K562 (cell line): Measurements from ENCODE around the gene ARHGAP4. TPM values are rescaled to one million over a fixed set of nuclear protein-coding genes. Genes with fewer than 3 reads are reported as not detected.

Experiments
- ATAC-seq: fragments of 200-7000 bp; cut with Tn5 transposase; 3 replicates; pipeline ENCODE4 v1.9.1; 2020; ENCODE audit warnings: moderate library complexity
- BruUV-seq: library from RNA; stranded (reverse); fragments of 400-500 nt; replicated peaks from 2 replicates; lab custom pipeline; 2021; lab: Mats Ljungman, UMichigan
- CTCF ChIA-PET: fragments of 300-600 bp; formaldehyde crosslinking; extraction: SDS; loops from one replicate; lab custom pipeline; 2021; ENCODE audit warnings: low intra/inter-chr PET ratio; lab: Yijun Ruan, JAX
- POLR2A ChIA-PET: fragments of 300-600, 350-650 bp; sonication (Branson Sonifier 250); formaldehyde crosslinking; extraction: SDS; loops from one replicate; lab custom pipeline; 2021; ENCODE audit warnings: antibody characterized with exemption, inconsistent platforms; lab: Yijun Ruan, JAX
- DNase-seq, 4 experiments: peaks; one replicate each; pipeline versions ENCODE4 v3.0.0 to v3.0.0-alpha.2; 2011 to 2018; ENCODE audit warnings: low spot score in 3 of 4, mixed read lengths in 3 of 4; ENCODE audit errors: extremely low read depth in 1 of 4
- FAIRE-seq: peaks from 2 replicates; lab custom pipeline; 2011; peaks lifted over from hg19 to GRCh38; lab: Jason Lieb, UNC
- H2AFZ ChIP-seq: 2 replicates; pipeline ENCODE4 v1.6.0; 2011; ENCODE audit warnings: low read depth, low read length, control low read depth, inconsistent platforms
- H3K27ac ChIP-seq: fragments of 200-600 bp; 3 replicates; pipeline ENCODE4 v1.8.0; 2011; ENCODE audit warnings: low read depth, mild to moderate bottlenecking, control low read depth, inconsistent platforms, low read length, moderate library complexity, mixed read lengths; ENCODE audit errors: extremely low read depth
- H3K27me3 ChIP-seq, 2 experiments: fragments of 300-600 bp in 1 of 2; 2 replicates in 1 of 2; 3 replicates in 1 of 2; pipeline versions ENCODE4 v1.6.0 to v1.8.0; 2011; ENCODE audit warnings: inconsistent platforms in 2 of 2, low read length in 2 of 2, mild to moderate bottlenecking in 1 of 2, mixed read lengths in 1 of 2, moderate library complexity in 1 of 2; ENCODE audit not compliant: control insufficient read depth in 2 of 2, insufficient read depth in 2 of 2
- H3K36me3 ChIP-seq: fragments of 300-600 bp; 3 replicates; pipeline ENCODE4 v1.8.0; 2011; ENCODE audit warnings: mild to moderate bottlenecking, low read length, inconsistent platforms; ENCODE audit not compliant: control insufficient read depth, insufficient read depth
- H3K4me1 ChIP-seq, 2 experiments: fragments of 200-600 bp in 1 of 2; replicated peaks in 1 of 2; 2 replicates in 1 of 2; 3 replicates in 1 of 2; pipeline versions ENCODE4 v1.5.1 to v1.8.0; 2011; ENCODE audit warnings: inconsistent platforms in 2 of 2, low read length in 2 of 2, mild to moderate bottlenecking in 1 of 2, mixed read lengths in 1 of 2, moderate library complexity in 1 of 2; ENCODE audit not compliant: control insufficient read depth in 2 of 2, insufficient read depth in 2 of 2
- H3K4me2 ChIP-seq: 2 replicates; pipeline ENCODE4 v1.6.1; 2011; ENCODE audit warnings: low read length, control low read depth, inconsistent platforms, mixed read lengths; ENCODE audit not compliant: insufficient read depth
- H3K4me3 ChIP-seq: fragments of 200-600 bp; sonication (generic), shearing (Covaris generic); 2 replicates; pipeline ENCODE4 v1.5.1; 2016; ENCODE audit warnings: control low read depth, inconsistent platforms
- H3K79me2 ChIP-seq: fragments of 200-600 bp; 3 replicates; pipeline ENCODE4 v1.8.0; 2011; ENCODE audit warnings: low read length, inconsistent platforms; ENCODE audit not compliant: control insufficient read depth, insufficient read depth
- H3K9ac ChIP-seq, 2 experiments: 2 replicates each; pipeline versions ENCODE4 v1.6.0 to v1.6.1; 2011; ENCODE audit warnings: low read depth in 2 of 2, low read length in 2 of 2, control low read depth in 1 of 2, inconsistent platforms in 1 of 2, mild to moderate bottlenecking in 1 of 2, mixed read lengths in 1 of 2; ENCODE audit not compliant: insufficient read depth in 1 of 2
- H3K9me1 ChIP-seq: one replicate; pipeline ENCODE4 v1.6.0; 2011; ENCODE audit warnings: inconsistent platforms, mild to moderate bottlenecking, low read length, moderate library complexity; ENCODE audit not compliant: control insufficient read depth, insufficient read depth
- H3K9me3 ChIP-seq: replicated peaks from 2 replicates; pipeline ENCODE4 v1.5.1; 2011; ENCODE audit warnings: low read depth, low read length, inconsistent platforms; ENCODE audit not compliant: control insufficient read depth, insufficient read depth
- H4K20me1 ChIP-seq: replicated peaks from 2 replicates; pipeline ENCODE4 v1.6.1; 2011; ENCODE audit warnings: low read length, inconsistent platforms, mixed read lengths; ENCODE audit not compliant: control insufficient read depth, insufficient read depth
- E2F8 ChIP-seq: fragments of 450-650 bp; IDR thresholded peaks from 2 replicates; pipeline ENCODE4 v1.7.1; 2018; ENCODE audit warnings: mild to moderate bottlenecking, low read depth; ENCODE audit not compliant: partially characterized antibody
- HDAC6 ChIP-seq: IDR thresholded peaks from 2 replicates; pipeline ENCODE4 v1.6.1; 2012; ENCODE audit warnings: low read depth, mild to moderate bottlenecking, control low read depth, inconsistent platforms, low read length, moderate library complexity
- HDAC8 ChIP-seq: fragments of 450-650 bp; IDR thresholded peaks from 2 replicates; pipeline ENCODE4 v1.6.1; 2016; ENCODE audit warnings: mild to moderate bottlenecking, missing genetic modification characterization, moderate library complexity, missing compliant biosample characterization
- HNRNPL ChIP-seq: fragments of 200-400 bp; formaldehyde crosslinking; IDR thresholded peaks from 2 replicates; pipeline ENCODE4 v1.6.1; 2017; ENCODE audit warnings: low read depth, mild to moderate bottlenecking, low read length
- KLF10 ChIP-seq: fragments of 250-450 bp; sonication (Bioruptor Pico); IDR thresholded peaks from 2 replicates; pipeline ENCODE4 v1.6.1; 2021; ENCODE audit warnings: matching md5 sums
- POLR2A ChIP-seq: fragments of 450-650 bp; conservative IDR thresholded peaks from 2 replicates; pipeline ENCODE4 v1.6.1; 2016
- POLR2G ChIP-seq: fragments of 200-400 bp; formaldehyde crosslinking; IDR thresholded peaks from 2 replicates; pipeline ENCODE4 v1.6.1; 2017; ENCODE audit warnings: low read depth, mild to moderate bottlenecking, antibody characterized with exemption, low read length, moderate library complexity
- RBM22 ChIP-seq: fragments of 200-400 bp; formaldehyde crosslinking; IDR thresholded peaks from 2 replicates; pipeline ENCODE4 v1.6.1; 2018; ENCODE audit warnings: low read length, low read depth; ENCODE audit not compliant: poor library complexity, severe bottlenecking
- ZNF121 ChIP-seq: sonication (generic); formaldehyde crosslinking; conservative IDR thresholded peaks from 2 replicates; pipeline ENCODE4 v1.8.0; 2022; ENCODE audit warnings: missing genetic modification reagents
- ZNF146 ChIP-seq: IDR thresholded peaks from one replicate; pipeline ENCODE4 v1.6.1; 2018; ENCODE audit warnings: missing compliant biosample characterization; ENCODE audit not compliant: unreplicated experiment
- ZNF165 ChIP-seq: fragments of 250-450 bp; sonication (Bioruptor Pico); IDR thresholded peaks from 2 replicates; pipeline ENCODE4 v1.4.0; 2020; ENCODE audit warnings: borderline replicate concordance
- ZNF184 ChIP-seq: sonication (generic); formaldehyde crosslinking; IDR thresholded peaks from 2 replicates; pipeline ENCODE4 v1.5.0; 2020; ENCODE audit warnings: missing genetic modification reagents
- ZNF324 ChIP-seq: fragments of 250-450 bp; sonication (Bioruptor Pico); IDR thresholded peaks from 2 replicates; pipeline ENCODE4 v1.4.0; 2020; ENCODE audit warnings: mild to moderate bottlenecking
- WGBS: fragments of 100-300 bp; shearing (Covaris generic); methylation state at CpG from one replicate; pipeline ENCODE4 v1.1.6; 2016; ENCODE audit warnings: low coverage, mixed read lengths; ENCODE audit not compliant: insufficient coverage; ENCODE audit errors: missing lambda C conversion rate; 5-methylcytosine and 5-hydroxymethylcytosine counted together
- in situ Hi-C: fragments of 300-500 bp; cut with MboI; formaldehyde crosslinking; loops from 4 replicates; pipeline ENCODE4 v1.15.0; 2018; ENCODE audit warnings: inconsistent platforms, mixed read lengths
- intact Hi-C: fragments of 100-400 bp; cut with micrococcal nuclease; formaldehyde crosslinking; loops from 2 replicates; pipeline ENCODE4 v1.14.2; 2022
- polyA plus RNA-seq, 8 experiments: library from polyadenylated mRNA; depleted of rRNA in 4 of 8; stranded (reverse) in 5 of 8; unstranded in 3 of 8; fragments of >200 nt; fragmentation: Nextera tagmentation in 2 of 8; fragmentation: Illumina TruSeq in 1 of 8; extraction: Ambion mirVana in 2 of 8; extraction: Trizol in 1 of 8; gene quantifications; 2 replicates each; pipeline versions ENCODE4 v1.2.1 to v1.2.3, GENCODE V29; 2011 to 2014; ENCODE audit warnings: inconsistent platforms in 1 of 8, missing spikeins in 1 of 8
- total RNA-seq, 7 experiments: library from RNA; depleted of rRNA in 6 of 7; stranded (reverse); fragments of >200 nt in 6 of 7; fragmentation: Illumina TruSeq in 2 of 7; extraction: Trizol in 2 of 7; gene quantifications; 2 replicates each; pipeline versions ENCODE4 v1.2.1 to v1.2.3, GENCODE V29; 2011 to 2021; ENCODE audit warnings: low replicate concordance in 1 of 7

ARHGAP4 gene
- total and polyA plus RNA-seq, 9 of the 15 experiments (the other 6 are each of a cell fraction or from before 2014, with no cell fraction given), result 0.30 to 81.8 (median 13.5) TPM

- Histone ChIP-seq H3K4me2 (no peak overlapping the region), H3K9me1 (no peaks in the 10 kb centered on the region), H3K36me3 (peaks cover 99% of the 10 kb centered on the region; the same call in 2 of the 3 replicates), H3K27ac (0 out of 3 replicates have a peak overlapping the region, but pooled peaks have one; percentile 46), H3K27me3 (no peaks in the 10 kb centered on the region), H4K20me1 (no peaks in the 10 kb centered on the region), H2AFZ (no peak overlapping the region), H3K79me2 (peaks cover 9% of the 10 kb centered on the region; the same call in 2 of the 3 replicates), H3K4me1 (peaks cover 0 to 42% of the 10 kb centered on the region in 2 experiments; a peak in 2 of 5 replicates), H3K4me3 (no peak overlapping the region), H3K9ac (peak overlapping the region in 1 of 2 experiments; percentile 8; a peak in 1 of 4 replicates), H3K9me3 (no peaks in the 10 kb centered on the region)
- WGBS, result 97% methylated on average over 22 of the region's 33 CpGs
- intact Hi-C loops, result no loop called here
- TF ChIP-seq ZNF121 (CRISPR knock-in tag) (no peak), ZNF146 (CRISPR knock-in tag) (no peak), HDAC8 (no peak), RBM22 (peak; percentile 42), HNRNPL (peak; percentile 82), E2F8 (no peak), KLF10 (CRISPR knock-in tag) (no peak), POLR2A (0 out of 2 replicates have a peak, but pooled peaks have one; percentile 5), ZNF324 (CRISPR knock-in tag) (no peak), ZNF165 (CRISPR knock-in tag) (no peak), HDAC6 (no peak), ZNF184 (CRISPR knock-in tag) (no peak), POLR2G (peak; percentile 14; the same call in 1 of the 2 replicates)
- FAIRE-seq (no peak), ATAC-seq (no peak), DNase-seq (no peak)
- POLR2A ChIA-PET, result no interaction called here
- CTCF ChIA-PET, result interaction anchor here (0.6 to 1.2 kb wide), 6 partner anchors 189 to 310 kb away, joined by 3 to 4 read pairs (median 3); no protein-coding TSS in a partner anchor
- no TSS peak for BruUV-seq
- in situ Hi-C loops, result no loop called here
Measured at GRCh38 chrX:153953892-153954557, 28.0 kb upstream of the ARHGAP4 start.
